A549 (cell line): ENCODE data around the gene TRABD2A.

Experiments
- CBX8 ChIP-seq: fragments of 200-600 bp; sonication (generic); IDR thresholded peaks from 2 replicates; pipeline ENCODE4 v1.6.1; 2016
- CHD2 ChIP-seq: fragments of 150-350 bp; IDR thresholded peaks from 2 replicates; pipeline ENCODE4 v1.6.1; 2014; ENCODE audit warnings: low read length; ENCODE audit not compliant: partially characterized antibody
- HDAC2 ChIP-seq: fragments of 200-600 bp; sonication (generic); IDR thresholded peaks from 2 replicates; pipeline ENCODE4 v1.6.1; 2016
- JUNB ChIP-seq: fragments of >200 bp; sonication (Bioruptor Twin); formaldehyde crosslinking; IDR thresholded peaks from 2 replicates; pipeline ENCODE4 v1.6.1; 2016
- NFE2L2 ChIP-seq: fragments of 150-350 bp; conservative IDR thresholded peaks from 2 replicates; pipeline ENCODE4 v1.6.1; 2014; ENCODE audit warnings: low read length
- RAD21 ChIP-seq, 2 experiments: fragments of >200 bp in 1 of 2; sonication (Bioruptor Twin) in 1 of 2; formaldehyde crosslinking in 1 of 2; IDR thresholded peaks in 1 of 2; conservative IDR thresholded peaks in 1 of 2; 2 replicates in 1 of 2; 3 replicates in 1 of 2; pipeline ENCODE4 v1.6.1; 2012 to 2018; ENCODE audit warnings: inconsistent platforms in 1 of 2
- SMC3 ChIP-seq: fragments of >200 bp; sonication (Bioruptor Twin); formaldehyde crosslinking; IDR thresholded peaks from 3 replicates; pipeline ENCODE4 v1.6.1; 2018; ENCODE audit warnings: inconsistent platforms
- TF ChIP-seq, protein P1 (sequence below): fragments of >200 bp; sonication (Bioruptor Twin); formaldehyde crosslinking; IDR thresholded peaks from 3 replicates; pipeline ENCODE4 v1.5.1; 2016
- TF ChIP-seq, protein P2 (sequence below): IDR thresholded peaks from 2 replicates; pipeline ENCODE4 v1.6.1; 2012
- TF ChIP-seq, protein P3 (sequence below): fragments of 150-350 bp; IDR thresholded peaks from 2 replicates; pipeline ENCODE4 v1.6.1; 2014; ENCODE audit warnings: low read depth, mild to moderate bottlenecking, low read length
- TF ChIP-seq, protein P4 (sequence below): IDR thresholded peaks from 2 replicates; pipeline ENCODE4 v1.6.1; 2012; ENCODE audit warnings: low read depth, borderline replicate concordance

DNA sequence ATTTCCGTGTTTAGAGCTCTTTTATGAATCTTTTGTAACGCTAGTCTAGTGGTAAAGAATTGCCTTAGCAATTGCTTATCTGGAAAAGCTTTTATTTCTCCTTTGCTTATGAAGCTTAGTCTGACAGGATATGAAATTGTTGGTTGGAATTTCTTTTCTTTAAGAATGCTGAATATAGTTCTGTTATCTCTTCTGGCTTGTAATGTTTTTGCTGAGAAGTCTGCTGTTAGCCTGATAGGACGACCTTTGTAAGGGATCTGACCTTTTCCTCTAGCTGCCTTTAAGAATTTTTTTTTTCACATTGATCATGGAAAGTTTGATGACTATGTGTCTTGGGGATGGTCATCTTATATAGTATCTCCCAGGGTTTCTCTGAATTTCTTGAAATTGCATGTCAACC lies 101.1 kb downstream of the TRABD2A start:
- TF ChIP-seq, protein P1, sequence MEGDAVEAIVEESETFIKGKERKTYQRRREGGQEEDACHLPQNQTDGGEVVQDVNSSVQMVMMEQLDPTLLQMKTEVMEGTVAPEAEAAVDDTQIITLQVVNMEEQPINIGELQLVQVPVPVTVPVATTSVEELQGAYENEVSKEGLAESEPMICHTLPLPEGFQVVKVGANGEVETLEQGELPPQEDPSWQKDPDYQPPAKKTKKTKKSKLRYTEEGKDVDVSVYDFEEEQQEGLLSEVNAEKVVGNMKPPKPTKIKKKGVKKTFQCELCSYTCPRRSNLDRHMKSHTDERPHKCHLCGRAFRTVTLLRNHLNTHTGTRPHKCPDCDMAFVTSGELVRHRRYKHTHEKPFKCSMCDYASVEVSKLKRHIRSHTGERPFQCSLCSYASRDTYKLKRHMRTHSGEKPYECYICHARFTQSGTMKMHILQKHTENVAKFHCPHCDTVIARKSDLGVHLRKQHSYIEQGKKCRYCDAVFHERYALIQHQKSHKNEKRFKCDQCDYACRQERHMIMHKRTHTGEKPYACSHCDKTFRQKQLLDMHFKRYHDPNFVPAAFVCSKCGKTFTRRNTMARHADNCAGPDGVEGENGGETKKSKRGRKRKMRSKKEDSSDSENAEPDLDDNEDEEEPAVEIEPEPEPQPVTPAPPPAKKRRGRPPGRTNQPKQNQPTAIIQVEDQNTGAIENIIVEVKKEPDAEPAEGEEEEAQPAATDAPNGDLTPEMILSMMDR = no peak
- TF ChIP-seq RAD21 (conservative IDR thresholded peaks at IDR 0.05 in 1 of 2, IDR thresholded peaks at IDR 0.05 in 1 of 2) = no peak
- TF ChIP-seq JUNB = no peak
- no peak for TF ChIP-seq CHD2
- TF ChIP-seq, protein P2, sequence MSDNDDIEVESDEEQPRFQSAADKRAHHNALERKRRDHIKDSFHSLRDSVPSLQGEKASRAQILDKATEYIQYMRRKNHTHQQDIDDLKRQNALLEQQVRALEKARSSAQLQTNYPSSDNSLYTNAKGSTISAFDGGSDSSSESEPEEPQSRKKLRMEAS = no peak
- no peak for TF ChIP-seq CBX8
- TF ChIP-seq HDAC2 = no peak
- TF ChIP-seq, protein P3, sequence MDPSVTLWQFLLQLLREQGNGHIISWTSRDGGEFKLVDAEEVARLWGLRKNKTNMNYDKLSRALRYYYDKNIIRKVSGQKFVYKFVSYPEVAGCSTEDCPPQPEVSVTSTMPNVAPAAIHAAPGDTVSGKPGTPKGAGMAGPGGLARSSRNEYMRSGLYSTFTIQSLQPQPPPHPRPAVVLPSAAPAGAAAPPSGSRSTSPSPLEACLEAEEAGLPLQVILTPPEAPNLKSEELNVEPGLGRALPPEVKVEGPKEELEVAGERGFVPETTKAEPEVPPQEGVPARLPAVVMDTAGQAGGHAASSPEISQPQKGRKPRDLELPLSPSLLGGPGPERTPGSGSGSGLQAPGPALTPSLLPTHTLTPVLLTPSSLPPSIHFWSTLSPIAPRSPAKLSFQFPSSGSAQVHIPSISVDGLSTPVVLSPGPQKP = no peak
- no peak for TF ChIP-seq SMC3
- TF ChIP-seq, protein P4, sequence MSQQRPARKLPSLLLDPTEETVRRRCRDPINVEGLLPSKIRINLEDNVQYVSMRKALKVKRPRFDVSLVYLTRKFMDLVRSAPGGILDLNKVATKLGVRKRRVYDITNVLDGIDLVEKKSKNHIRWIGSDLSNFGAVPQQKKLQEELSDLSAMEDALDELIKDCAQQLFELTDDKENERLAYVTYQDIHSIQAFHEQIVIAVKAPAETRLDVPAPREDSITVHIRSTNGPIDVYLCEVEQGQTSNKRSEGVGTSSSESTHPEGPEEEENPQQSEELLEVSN = no peak
- no peak for TF ChIP-seq NFE2L2
